HEK293 (cell line): Measurements from ENCODE around the gene PRPF38B.

Experiments used
- CTCF ChIA-PET: fragments of 350-600 bp; formaldehyde crosslinking; extraction: SDS; loops from one replicate; lab custom pipeline; 2021; ENCODE audit warnings: antibody characterized with exemption; lab: Yijun Ruan, JAX
- POLR2A ChIA-PET: fragments of 300-600 bp; formaldehyde crosslinking; extraction: SDS; loops from one replicate; lab custom pipeline; 2020; ENCODE audit warnings: antibody characterized with exemption, inconsistent platforms; lab: Yijun Ruan, JAX
- H3K27ac ChIP-seq: fragments of 200-500 bp; sonication (Bioruptor generic); 2 replicates; pipeline ENCODE4 v1.5.1; 2014; ENCODE audit warnings: low read depth, low read length, control low read depth, inconsistent platforms; ENCODE audit errors: extremely low read depth
- H3K36me3 ChIP-seq, 2 experiments: fragments of 200-500 bp in 1 of 2; sonication (Bioruptor generic) in 1 of 2; 1 replicate in 1 of 2; 2 replicates in 1 of 2; pipeline ENCODE4 v1.5.1; 2014 to 2017; ENCODE audit warnings: inconsistent platforms in 2 of 2, low read length in 2 of 2; ENCODE audit not compliant: control insufficient read depth in 2 of 2, insufficient read depth in 1 of 2
- H3K4me1 ChIP-seq: fragments of 200-500 bp; sonication (Bioruptor generic); 2 replicates; pipeline ENCODE4 v1.5.1; 2014; ENCODE audit warnings: mild to moderate bottlenecking, low read length, inconsistent platforms; ENCODE audit not compliant: control insufficient read depth, insufficient read depth
- H3K4me3 ChIP-seq: 2 replicates; pipeline ENCODE4 v1.5.1; 2011; ENCODE audit warnings: low read depth, mild to moderate bottlenecking, control low read depth, low read length, moderate library complexity
- H3K9me3 ChIP-seq: fragments of 200-500 bp; sonication (Bioruptor generic); 2 replicates; pipeline ENCODE4 v1.5.1; 2014; ENCODE audit warnings: low read depth, low read length, inconsistent platforms; ENCODE audit not compliant: control insufficient read depth, insufficient read depth
- HOXC10 ChIP-seq: sonication (generic); formaldehyde crosslinking; IDR thresholded peaks from 2 replicates; pipeline ENCODE4 v1.8.1; 2023; ENCODE audit warnings: mild to moderate bottlenecking, missing genetic modification reagents
- PRDM10 ChIP-seq: fragments of 450-650 bp; formaldehyde crosslinking; IDR thresholded peaks from 2 replicates; pipeline ENCODE4 v1.5.1; 2016; ENCODE audit warnings: missing biosample characterization, missing genetic modification characterization
- SP7 ChIP-seq: fragments of 450-650 bp; formaldehyde crosslinking; IDR thresholded peaks from 2 replicates; pipeline ENCODE4 v1.5.1; 2016; ENCODE audit warnings: missing biosample characterization, missing genetic modification characterization
- YY1 ChIP-seq: fragments of 450-650 bp; formaldehyde crosslinking; IDR thresholded peaks from 2 replicates; pipeline ENCODE4 v1.5.1; 2018; ENCODE audit warnings: missing biosample characterization, missing genetic modification characterization
- ZEB2 ChIP-seq: fragments of 450-650 bp; formaldehyde crosslinking; IDR thresholded peaks from 2 replicates; pipeline ENCODE4 v1.5.1; 2016; ENCODE audit warnings: missing biosample characterization, missing genetic modification characterization
- ZFP3 ChIP-seq: fragments of 450-650 bp; formaldehyde crosslinking; IDR thresholded peaks from 2 replicates; pipeline ENCODE4 v1.5.1; 2016; ENCODE audit warnings: low read depth, missing biosample characterization, missing genetic modification characterization
- ZNF16 ChIP-seq: fragments of 450-650 bp; formaldehyde crosslinking; IDR thresholded peaks from 2 replicates; pipeline ENCODE4 v1.5.1; 2016; ENCODE audit warnings: low read depth, missing biosample characterization, missing genetic modification characterization
- ZNF24 ChIP-seq: fragments of 450-650 bp; formaldehyde crosslinking; IDR thresholded peaks from 2 replicates; pipeline ENCODE4 v1.5.1; 2016; ENCODE audit warnings: missing biosample characterization, missing genetic modification characterization
- ZNF26 ChIP-seq: fragments of 450-650 bp; formaldehyde crosslinking; IDR thresholded peaks from 2 replicates; pipeline ENCODE4 v1.5.1; 2016; ENCODE audit warnings: missing biosample characterization, missing genetic modification characterization
- ZNF311 ChIP-seq: fragments of 450-650 bp; formaldehyde crosslinking; IDR thresholded peaks from 2 replicates; pipeline ENCODE4 v1.5.1; 2017; ENCODE audit warnings: missing biosample characterization, missing genetic modification characterization, borderline replicate concordance
- ZNF335 ChIP-seq: fragments of 450-650 bp; formaldehyde crosslinking; conservative IDR thresholded peaks from 2 replicates; pipeline ENCODE4 v1.5.1; 2016; ENCODE audit warnings: missing biosample characterization, missing genetic modification characterization
- ZNF433 ChIP-seq: fragments of 450-650 bp; formaldehyde crosslinking; IDR thresholded peaks from 2 replicates; pipeline ENCODE4 v1.5.1; 2016; ENCODE audit warnings: missing biosample characterization, missing genetic modification characterization, low read depth
- ZNF488 ChIP-seq: fragments of 450-650 bp; formaldehyde crosslinking; IDR thresholded peaks from 2 replicates; pipeline ENCODE4 v1.5.1; 2016; ENCODE audit warnings: missing biosample characterization, missing genetic modification characterization
- ZNF549 ChIP-seq: fragments of 450-650 bp; IDR thresholded peaks from 2 replicates; pipeline ENCODE4 v1.5.1; 2018; ENCODE audit warnings: missing biosample characterization, missing genetic modification characterization, mild to moderate bottlenecking, inconsistent platforms, moderate library complexity
- ZNF580 ChIP-seq: fragments of 450-650 bp; formaldehyde crosslinking; IDR thresholded peaks from 2 replicates; pipeline ENCODE4 v1.5.1; 2016; ENCODE audit warnings: missing biosample characterization, missing genetic modification characterization
- ZNF664 ChIP-seq: fragments of 450-650 bp; formaldehyde crosslinking; IDR thresholded peaks from 2 replicates; pipeline ENCODE4 v1.5.1; 2016; ENCODE audit warnings: missing biosample characterization, missing genetic modification characterization
- ZNF776 ChIP-seq: fragments of 450-650 bp; formaldehyde crosslinking; IDR thresholded peaks from 2 replicates; pipeline ENCODE4 v1.5.0; 2017; ENCODE audit warnings: missing biosample characterization, missing genetic modification characterization, borderline replicate concordance
- ZNF830 ChIP-seq: fragments of 450-650 bp; IDR thresholded peaks from 2 replicates; pipeline ENCODE4 v1.5.0; 2018; ENCODE audit warnings: missing biosample characterization, missing genetic modification characterization, low read depth, mild to moderate bottlenecking, moderate library complexity
- ZSCAN23 ChIP-seq: fragments of 450-650 bp; formaldehyde crosslinking; IDR thresholded peaks from 2 replicates; pipeline ENCODE4 v1.5.1; 2016; ENCODE audit warnings: missing biosample characterization, missing genetic modification characterization
- TF ChIP-seq, protein P1 (sequence below): fragments of 450-650 bp; formaldehyde crosslinking; IDR thresholded peaks from 2 replicates; pipeline ENCODE4 v1.5.1; 2016; ENCODE audit warnings: missing biosample characterization, missing genetic modification characterization
- TF ChIP-seq, protein P2 (sequence below): fragments of 450-650 bp; formaldehyde crosslinking; IDR thresholded peaks from 2 replicates; pipeline ENCODE4 v1.5.1; 2016; ENCODE audit warnings: missing biosample characterization, missing genetic modification characterization
- TF ChIP-seq, protein P3 (sequence below): fragments of 450-650 bp; IDR thresholded peaks from 2 replicates; pipeline ENCODE4 v1.5.1; 2018; ENCODE audit warnings: missing biosample characterization, mild to moderate bottlenecking, missing genetic modification characterization

The PRPF38B gene

DNA sequence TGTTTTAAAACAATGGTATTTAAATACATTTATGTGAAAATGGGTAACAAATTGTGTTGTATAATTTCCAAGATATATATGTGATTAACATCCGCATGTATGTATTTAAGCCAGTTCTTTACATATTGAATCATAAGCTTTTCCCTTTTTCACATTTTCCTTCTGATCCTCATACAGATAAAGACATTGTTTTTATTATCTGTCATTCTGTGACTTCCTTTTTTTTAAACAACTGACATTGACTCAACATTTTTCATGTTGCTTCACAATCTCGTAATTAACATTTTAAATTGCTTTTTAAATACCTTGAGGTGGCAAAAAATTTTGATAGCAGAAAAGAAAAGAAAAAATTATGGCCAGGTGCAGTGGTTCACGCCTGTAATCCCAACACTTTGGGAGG is 55.8 kb downstream of the PRPF38B start:
- H3K4me3 ChIP-seq: no peak overlapping the region
- CTCF ChIA-PET: interaction anchor here (1.1 kb wide), 1 partner anchor 81 kb away, joined by 3 read pairs; no protein-coding TSS in a partner anchor
- TF ChIP-seq ZNF26: no peak
- no peak for TF ChIP-seq ZNF830 (tag by site-specific recombination)
- TF ChIP-seq HOXC10: no peak
- TF ChIP-seq, protein P1, sequence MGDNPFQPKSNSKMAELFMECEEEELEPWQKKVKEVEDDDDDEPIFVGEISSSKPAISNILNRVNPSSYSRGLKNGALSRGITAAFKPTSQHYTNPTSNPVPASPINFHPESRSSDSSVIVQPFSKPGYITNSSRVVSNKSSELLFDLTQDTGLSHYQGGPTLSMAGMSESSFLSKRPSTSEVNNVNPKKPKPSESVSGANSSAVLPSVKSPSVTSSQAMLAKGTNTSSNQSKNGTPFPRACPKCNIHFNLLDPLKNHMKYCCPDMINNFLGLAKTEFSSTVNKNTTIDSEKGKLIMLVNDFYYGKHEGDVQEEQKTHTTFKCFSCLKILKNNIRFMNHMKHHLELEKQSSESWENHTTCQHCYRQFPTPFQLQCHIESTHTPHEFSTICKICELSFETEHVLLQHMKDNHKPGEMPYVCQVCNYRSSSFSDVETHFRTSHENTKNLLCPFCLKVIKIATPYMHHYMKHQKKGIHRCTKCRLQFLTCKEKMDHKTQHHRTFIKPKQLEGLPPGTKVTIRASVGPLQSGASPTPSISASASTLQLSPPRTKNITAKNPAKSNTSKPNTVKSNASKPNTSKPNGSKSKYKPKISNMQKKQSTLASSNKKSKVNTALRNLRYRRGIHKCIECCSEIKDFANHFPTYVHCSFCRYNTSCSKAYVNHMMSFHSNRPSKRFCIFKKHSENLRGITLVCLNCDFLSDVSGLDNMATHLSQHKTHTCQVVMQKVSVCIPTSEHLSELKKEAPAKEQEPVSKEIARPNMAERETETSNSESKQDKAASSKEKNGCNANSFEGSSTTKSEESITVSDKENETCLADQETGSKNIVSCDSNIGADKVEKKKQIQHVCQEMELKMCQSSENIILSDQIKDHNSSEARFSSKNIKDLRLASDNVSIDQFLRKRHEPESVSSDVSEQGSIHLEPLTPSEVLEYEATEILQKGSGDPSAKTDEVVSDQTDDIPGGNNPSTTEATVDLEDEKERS (tag by site-specific recombination): no peak
- TF ChIP-seq ZNF549 (tag by site-specific recombination): no peak
- TF ChIP-seq, protein P2, sequence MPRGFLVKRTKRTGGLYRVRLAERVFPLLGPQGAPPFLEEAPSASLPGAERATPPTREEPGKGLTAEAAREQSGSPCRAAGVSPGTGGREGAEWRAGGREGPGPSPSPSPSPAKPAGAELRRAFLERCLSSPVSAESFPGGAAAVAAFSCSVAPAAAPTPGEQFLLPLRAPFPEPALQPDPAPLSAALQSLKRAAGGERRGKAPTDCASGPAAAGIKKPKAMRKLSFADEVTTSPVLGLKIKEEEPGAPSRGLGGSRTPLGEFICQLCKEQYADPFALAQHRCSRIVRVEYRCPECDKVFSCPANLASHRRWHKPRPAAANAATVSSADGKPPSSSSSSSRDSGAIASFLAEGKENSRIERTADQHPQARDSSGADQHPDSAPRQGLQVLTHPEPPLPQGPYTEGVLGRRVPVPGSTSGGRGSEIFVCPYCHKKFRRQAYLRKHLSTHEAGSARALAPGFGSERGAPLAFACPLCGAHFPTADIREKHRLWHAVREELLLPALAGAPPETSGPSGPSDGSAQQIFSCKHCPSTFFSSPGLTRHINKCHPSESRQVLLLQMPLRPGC (tag by site-specific recombination): no peak
- TF ChIP-seq, protein P3, sequence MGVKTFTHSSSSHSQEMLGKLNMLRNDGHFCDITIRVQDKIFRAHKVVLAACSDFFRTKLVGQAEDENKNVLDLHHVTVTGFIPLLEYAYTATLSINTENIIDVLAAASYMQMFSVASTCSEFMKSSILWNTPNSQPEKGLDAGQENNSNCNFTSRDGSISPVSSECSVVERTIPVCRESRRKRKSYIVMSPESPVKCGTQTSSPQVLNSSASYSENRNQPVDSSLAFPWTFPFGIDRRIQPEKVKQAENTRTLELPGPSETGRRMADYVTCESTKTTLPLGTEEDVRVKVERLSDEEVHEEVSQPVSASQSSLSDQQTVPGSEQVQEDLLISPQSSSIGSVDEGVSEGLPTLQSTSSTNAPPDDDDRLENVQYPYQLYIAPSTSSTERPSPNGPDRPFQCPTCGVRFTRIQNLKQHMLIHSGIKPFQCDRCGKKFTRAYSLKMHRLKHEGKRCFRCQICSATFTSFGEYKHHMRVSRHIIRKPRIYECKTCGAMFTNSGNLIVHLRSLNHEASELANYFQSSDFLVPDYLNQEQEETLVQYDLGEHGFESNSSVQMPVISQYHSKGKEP (tag by site-specific recombination): no peak
- TF ChIP-seq ZFP3 (tag by site-specific recombination): no peak
- TF ChIP-seq ZEB2 (tag by site-specific recombination): no peak
- TF ChIP-seq ZSCAN23 (tag by site-specific recombination): no peak
- peaks cover 2% of the 10 kb centered on the region; the same call in 1 of the 2 replicates for H3K4me1 ChIP-seq
- peaks cover 0 to 4% of the 10 kb centered on the region in 2 experiments; a peak in 1 of 3 replicates for H3K36me3 ChIP-seq
- no peak overlapping the region for H3K27ac ChIP-seq
- POLR2A ChIA-PET: no interaction called here
- H3K9me3 ChIP-seq: no peaks in the 10 kb centered on the region

DNA sequence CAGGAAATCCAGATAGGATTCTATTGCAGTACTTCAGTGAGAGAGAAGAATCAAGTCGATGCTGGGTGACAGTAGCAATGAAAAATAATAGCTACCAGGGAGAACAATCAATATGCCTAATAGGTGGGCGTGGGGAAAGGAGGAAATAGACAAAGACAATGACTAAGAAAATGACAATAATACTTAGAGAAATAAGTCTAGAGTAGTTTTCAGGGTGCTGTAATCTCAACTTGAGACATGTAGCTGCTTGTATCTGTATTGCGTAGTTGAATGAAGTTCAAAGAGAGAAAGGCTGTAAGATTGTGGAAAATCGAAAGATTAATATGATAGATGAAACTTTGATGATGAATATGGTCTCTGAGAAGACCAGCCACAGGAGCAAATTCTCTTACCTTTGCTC is 57.0 kb downstream of the PRPF38B start:
- POLR2A ChIA-PET: interaction anchor here (0.7 kb wide), 1 partner anchor 9 kb away, joined by 3 read pairs; no protein-coding TSS in a partner anchor
- CTCF ChIA-PET: interaction anchor here (0.6 kb wide), 1 partner anchor 153 kb away, joined by 6 read pairs; no protein-coding TSS in a partner anchor
- peaks cover 2% of the 10 kb centered on the region; the same call in 1 of the 2 replicates for H3K4me1 ChIP-seq
- TF ChIP-seq ZNF664 (tag by site-specific recombination) (no peak), ZNF335 (tag by site-specific recombination) (no peak), SP7 (no peak), ZNF311 (no peak), ZNF433 (no peak), ZNF16 (no peak), ZNF776 (tag by site-specific recombination) (no peak), YY1 (tag by site-specific recombination) (no peak), ZNF24 (tag by site-specific recombination) (no peak), ZNF580 (tag by site-specific recombination) (no peak), PRDM10 (tag by site-specific recombination) (no peak), ZNF488 (tag by site-specific recombination) (no peak)

More for the DNA sequence above, 57.0 kb downstream of the PRPF38B start:
- H3K36me3 ChIP-seq: peaks cover 7 to 10% of the 10 kb centered on the region in 2 experiments
- no peak overlapping the region for H3K27ac ChIP-seq
- no peak overlapping the region for H3K4me3 ChIP-seq
- no peaks in the 10 kb centered on the region for H3K9me3 ChIP-seq
